NK-92 (cell line): ENCODE results near the gene GLYR1.

ENCODE experiments used
- DNase-seq: peaks from one replicate; lab custom pipeline; 2025; ENCODE audit not compliant: unreplicated experiment; lab: John Stamatoyannopoulos, UW

Gene GLYR1

GRCh38 chr16:4880006-4880580, 33.0 kb upstream of the GLYR1 start:
- DNase-seq: no peak

GRCh38 chr16:4879049-4879448, 32.0 kb upstream of the GLYR1 start:
- DNase-seq: no peak

GRCh38 chr16:4877380-4877685, 30.2 kb upstream of the GLYR1 start:
- no peak for DNase-seq

- DNase-seq: no peak
Observed at GRCh38 chr16:4876646-4877379, 29.7 kb upstream of the GLYR1 start.

- no peak for DNase-seq
Observed at GRCh38 chr16:4874666-4875065, 27.6 kb upstream of the GLYR1 start.

GRCh38 chr16:4873091-4873490, 26.0 kb upstream of the GLYR1 start:
- DNase-seq: no peak

- no peak for DNase-seq
Observed at GRCh38 chr16:4871071-4871470, 24.0 kb upstream of the GLYR1 start.

GRCh38 chr16:4870138-4870671, 23.1 kb upstream of the GLYR1 start:
- no peak for DNase-seq

GRCh38 chr16:4869147-4869805, 22.2 kb upstream of the GLYR1 start:
- no peak for DNase-seq

- no peak for DNase-seq
Observed at GRCh38 chr16:4868535-4868934, 21.4 kb upstream of the GLYR1 start.

GRCh38 chr16:4868026-4868425, 20.9 kb upstream of the GLYR1 start:
- no peak for DNase-seq

GRCh38 chr16:4866586-4866985, 19.5 kb upstream of the GLYR1 start:
- DNase-seq: no peak

GRCh38 chr16:4865231-4865860, 18.3 kb upstream of the GLYR1 start:
- DNase-seq: no peak

GRCh38 chr16:4864728-4865127, 17.6 kb upstream of the GLYR1 start:
- DNase-seq: no peak

- no peak for DNase-seq
Observed at GRCh38 chr16:4862639-4863038, 15.6 kb upstream of the GLYR1 start.

GRCh38 chr16:4860727-4861342, 13.7 kb upstream of the GLYR1 start:
- DNase-seq: no peak

GRCh38 chr16:4859900-4860255, 12.8 kb upstream of the GLYR1 start:
- DNase-seq: no peak

GRCh38 chr16:4859190-4859899, 12.3 kb upstream of the GLYR1 start:
- DNase-seq: no peak

GRCh38 chr16:4855804-4856203, 8.7 kb upstream of the GLYR1 start:
- DNase-seq: no peak

- no peak for DNase-seq
Observed at GRCh38 chr16:4855371-4855770, 8.3 kb upstream of the GLYR1 start.
